ENCODE results near the gene MBOAT1.

MBOAT1 gene

GRCh38 chr6:20233007-20233730 lies 20.9 kb upstream of the MBOAT1 start:
- Histone ChIP-seq H3K4me1 (ENCODE audit: control insufficient read depth, insufficient read depth, low read length, unreplicated experiment) (no peaks in the 10 kb centered on the region), H3K4me3 (ENCODE audit: low read depth, low read length) (no peak overlapping the region), H3K27me3 (ENCODE audit: insufficient read depth, low read length) (peaks cover 13% of the 10 kb centered on the region), H2AFZ (ENCODE audit: low read length, unreplicated experiment) (no peak overlapping the region), H3K27ac (ENCODE audit: low read depth, low read length) (no peak overlapping the region), H3K79me2 (ENCODE audit: control insufficient read depth, insufficient read depth, low read length, unreplicated experiment) (no peaks in the 10 kb centered on the region), H3K36me3 (ENCODE audit: insufficient read depth, low read length) (no peaks in the 10 kb centered on the region)

GRCh38 chr6:20232188-20232587 lies 19.9 kb upstream of the MBOAT1 start:
- H3K4me3 ChIP-seq (ENCODE audit: low read depth, low read length): no peak overlapping the region
- no peaks in the 10 kb centered on the region for H3K79me2 ChIP-seq (ENCODE audit: control insufficient read depth, insufficient read depth, low read length, unreplicated experiment)
- H3K36me3 ChIP-seq (ENCODE audit: insufficient read depth, low read length): no peaks in the 10 kb centered on the region
- no peak overlapping the region for H3K27ac ChIP-seq (ENCODE audit: low read depth, low read length)
- no peaks in the 10 kb centered on the region for H3K4me1 ChIP-seq (ENCODE audit: control insufficient read depth, insufficient read depth, low read length, unreplicated experiment)
- peaks cover 13% of the 10 kb centered on the region for H3K27me3 ChIP-seq (ENCODE audit: insufficient read depth, low read length)
- no peak overlapping the region for H2AFZ ChIP-seq (ENCODE audit: low read length, unreplicated experiment)

DNA sequence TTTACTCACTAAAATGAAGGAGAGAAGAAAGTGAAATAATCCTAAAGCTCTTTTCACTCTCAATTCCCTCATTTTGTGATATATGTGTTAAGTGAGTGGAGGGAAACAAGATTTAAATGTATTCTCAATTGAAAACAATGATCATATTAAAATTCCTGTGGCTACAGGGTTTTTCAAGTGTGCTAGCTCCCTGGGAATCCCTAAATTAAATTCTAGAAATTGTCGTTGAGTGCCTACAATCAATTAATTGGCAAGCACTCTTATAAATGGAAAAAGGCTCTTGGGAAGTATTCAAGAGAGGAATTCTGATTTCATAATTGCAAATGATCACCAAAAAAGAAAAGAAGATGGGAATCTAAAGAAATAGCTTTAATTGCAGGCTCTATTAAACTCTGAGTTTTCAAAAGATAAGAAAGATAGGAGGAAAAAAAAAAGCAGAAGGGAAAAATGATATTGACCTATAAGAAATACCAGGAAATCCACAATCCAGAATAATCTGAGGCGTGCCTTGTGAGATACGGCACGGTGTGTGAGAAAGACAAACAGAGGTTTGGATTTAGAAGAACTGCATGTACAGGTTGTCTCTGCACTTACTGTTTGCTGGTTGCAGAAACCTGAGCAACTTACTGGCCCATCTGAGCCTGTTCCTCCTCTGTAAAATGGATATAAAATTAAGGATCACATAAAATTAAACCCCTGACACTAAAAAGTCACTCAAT lies 18.3 kb upstream of the MBOAT1 start:
- H3K79me2 ChIP-seq (ENCODE audit: control insufficient read depth, insufficient read depth, low read length, unreplicated experiment): no peaks in the 10 kb centered on the region
- H3K4me3 ChIP-seq (ENCODE audit: low read depth, low read length): no peak overlapping the region
- H3K27me3 ChIP-seq (ENCODE audit: insufficient read depth, low read length): peaks cover 9% of the 10 kb centered on the region; the same call in 1 of the 2 replicates
- no peak overlapping the region for H3K27ac ChIP-seq (ENCODE audit: low read depth, low read length)
- no peak overlapping the region for H2AFZ ChIP-seq (ENCODE audit: low read length, unreplicated experiment)
- H3K36me3 ChIP-seq (ENCODE audit: insufficient read depth, low read length): no peaks in the 10 kb centered on the region
- H3K4me1 ChIP-seq (ENCODE audit: control insufficient read depth, insufficient read depth, low read length, unreplicated experiment): no peaks in the 10 kb centered on the region

DNA sequence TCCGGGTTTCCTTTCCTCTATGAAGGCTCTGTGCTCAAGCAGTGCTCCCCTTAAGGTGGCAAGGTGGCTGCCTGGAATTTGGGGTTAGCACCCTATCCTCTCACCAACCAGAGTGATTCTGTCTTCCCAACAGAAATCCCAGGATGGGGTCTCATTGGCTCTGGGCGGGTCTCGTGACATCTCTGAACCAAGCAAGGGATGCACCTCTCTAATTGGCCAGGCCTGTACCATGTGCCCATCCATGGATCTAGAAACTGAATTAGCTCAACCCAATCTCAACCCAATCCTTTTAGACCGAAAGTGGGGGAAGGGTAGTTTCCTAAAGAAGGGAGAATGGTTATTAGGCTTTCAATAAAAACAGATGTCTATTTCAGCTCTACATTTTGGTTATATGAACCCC lies 17.6 kb upstream of the MBOAT1 start:
- peaks cover 9% of the 10 kb centered on the region; the same call in 1 of the 2 replicates for H3K27me3 ChIP-seq (ENCODE audit: insufficient read depth, low read length)
- H3K27ac ChIP-seq (ENCODE audit: low read depth, low read length): no peak overlapping the region
- no peaks in the 10 kb centered on the region for H3K79me2 ChIP-seq (ENCODE audit: control insufficient read depth, insufficient read depth, low read length, unreplicated experiment)
- H3K4me1 ChIP-seq (ENCODE audit: control insufficient read depth, insufficient read depth, low read length, unreplicated experiment): no peaks in the 10 kb centered on the region
- no peaks in the 10 kb centered on the region for H3K36me3 ChIP-seq (ENCODE audit: insufficient read depth, low read length)
- no peak overlapping the region for H3K4me3 ChIP-seq (ENCODE audit: low read depth, low read length)
- no peak overlapping the region for H2AFZ ChIP-seq (ENCODE audit: low read length, unreplicated experiment)

DNA sequence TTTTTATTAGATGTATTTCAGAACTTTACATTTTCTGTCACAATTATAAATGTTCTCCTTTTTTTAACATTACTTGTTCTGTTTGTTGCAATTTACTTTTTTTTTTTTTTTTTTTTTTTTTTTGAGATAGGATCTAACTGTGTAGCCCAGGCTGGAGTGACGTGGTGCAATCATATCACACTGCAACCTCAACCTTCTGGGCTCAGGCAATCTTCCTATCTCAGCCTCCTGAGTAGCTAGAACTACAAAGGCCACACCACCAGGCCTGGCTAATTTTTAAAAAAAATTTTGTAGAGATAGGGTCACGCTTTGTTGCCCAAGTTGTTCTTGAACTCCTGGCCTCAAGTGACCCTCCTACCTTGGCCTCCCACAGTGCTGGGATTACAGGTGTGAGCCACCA lies 15.1 kb upstream of the MBOAT1 start:
- Histone ChIP-seq H3K4me1 (ENCODE audit: control insufficient read depth, insufficient read depth, low read length, unreplicated experiment) (no peaks in the 10 kb centered on the region), H2AFZ (ENCODE audit: low read length, unreplicated experiment) (no peak overlapping the region), H3K27me3 (ENCODE audit: insufficient read depth, low read length) (no peaks in the 10 kb centered on the region), H3K79me2 (ENCODE audit: control insufficient read depth, insufficient read depth, low read length, unreplicated experiment) (no peaks in the 10 kb centered on the region), H3K36me3 (ENCODE audit: insufficient read depth, low read length) (no peaks in the 10 kb centered on the region), H3K27ac (ENCODE audit: low read depth, low read length) (no peak overlapping the region), H3K4me3 (ENCODE audit: low read depth, low read length) (no peak overlapping the region)

DNA sequence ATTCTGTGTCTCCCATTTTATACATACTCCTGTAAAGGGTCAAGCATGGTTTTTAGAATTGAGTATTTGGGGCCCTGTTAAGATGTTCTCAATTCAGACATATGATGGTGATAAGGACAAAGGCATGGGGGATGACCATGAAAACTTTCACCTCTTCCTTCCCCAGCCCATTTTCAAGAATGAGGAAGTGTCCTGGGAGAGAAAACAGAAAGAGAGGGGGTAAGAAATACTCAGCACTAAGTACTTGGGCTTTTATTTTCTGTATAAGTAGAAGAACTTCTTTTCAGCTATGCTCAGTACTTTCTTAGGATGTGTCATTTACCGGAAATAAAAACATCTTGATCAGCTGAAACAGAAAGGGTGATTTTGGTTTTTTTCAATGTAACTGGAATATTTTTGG lies 10.9 kb upstream of the MBOAT1 start:
- Histone ChIP-seq H3K79me2 (ENCODE audit: control insufficient read depth, insufficient read depth, low read length, unreplicated experiment) (no peaks in the 10 kb centered on the region), H3K36me3 (ENCODE audit: insufficient read depth, low read length) (no peaks in the 10 kb centered on the region), H3K4me1 (ENCODE audit: control insufficient read depth, insufficient read depth, low read length, unreplicated experiment) (no peaks in the 10 kb centered on the region), H3K4me3 (ENCODE audit: low read depth, low read length) (no peak overlapping the region), H3K27ac (ENCODE audit: low read depth, low read length) (no peak overlapping the region), H2AFZ (ENCODE audit: low read length, unreplicated experiment) (no peak overlapping the region), H3K27me3 (ENCODE audit: insufficient read depth, low read length) (no peaks in the 10 kb centered on the region)

- Histone ChIP-seq H3K36me3 (ENCODE audit: insufficient read depth, low read length) (no peaks in the 10 kb centered on the region), H2AFZ (ENCODE audit: low read length, unreplicated experiment) (no peak overlapping the region), H3K79me2 (ENCODE audit: control insufficient read depth, insufficient read depth, low read length, unreplicated experiment) (no peaks in the 10 kb centered on the region), H3K4me1 (ENCODE audit: control insufficient read depth, insufficient read depth, low read length, unreplicated experiment) (peaks cover 8% of the 10 kb centered on the region), H3K4me3 (ENCODE audit: low read depth, low read length) (no peak overlapping the region), H3K27ac (ENCODE audit: low read depth, low read length) (no peak overlapping the region), H3K27me3 (ENCODE audit: insufficient read depth, low read length) (no peaks in the 10 kb centered on the region)
Observed at GRCh38 chr6:20221421-20221820, 9.2 kb upstream of the MBOAT1 start.

GRCh38 chr6:20220359-20220758 lies 8.1 kb upstream of the MBOAT1 start:
- Histone ChIP-seq H3K27ac (ENCODE audit: low read depth, low read length) (no peak overlapping the region), H3K4me1 (ENCODE audit: control insufficient read depth, insufficient read depth, low read length, unreplicated experiment) (peaks cover 8% of the 10 kb centered on the region), H3K79me2 (ENCODE audit: control insufficient read depth, insufficient read depth, low read length, unreplicated experiment) (no peaks in the 10 kb centered on the region)

GRCh38 chr6:20217891-20218290 lies 5.6 kb upstream of the MBOAT1 start:
- Histone ChIP-seq H2AFZ (ENCODE audit: low read length, unreplicated experiment) (no peak overlapping the region), H3K4me1 (ENCODE audit: control insufficient read depth, insufficient read depth, low read length, unreplicated experiment) (peaks cover 15% of the 10 kb centered on the region), H3K4me3 (ENCODE audit: low read depth, low read length) (no peak overlapping the region), H3K79me2 (ENCODE audit: control insufficient read depth, insufficient read depth, low read length, unreplicated experiment) (no peaks in the 10 kb centered on the region), H3K36me3 (ENCODE audit: insufficient read depth, low read length) (no peaks in the 10 kb centered on the region), H3K27ac (ENCODE audit: low read depth, low read length) (no peak overlapping the region), H3K27me3 (ENCODE audit: insufficient read depth, low read length) (no peaks in the 10 kb centered on the region)

More at GRCh38 chr6:20220359-20220758, 8.1 kb upstream of the MBOAT1 start:
- Histone ChIP-seq H3K36me3 (ENCODE audit: insufficient read depth, low read length) (no peaks in the 10 kb centered on the region), H3K4me3 (ENCODE audit: low read depth, low read length) (no peak overlapping the region), H3K27me3 (ENCODE audit: insufficient read depth, low read length) (no peaks in the 10 kb centered on the region), H2AFZ (ENCODE audit: low read length, unreplicated experiment) (no peak overlapping the region)

DNA sequence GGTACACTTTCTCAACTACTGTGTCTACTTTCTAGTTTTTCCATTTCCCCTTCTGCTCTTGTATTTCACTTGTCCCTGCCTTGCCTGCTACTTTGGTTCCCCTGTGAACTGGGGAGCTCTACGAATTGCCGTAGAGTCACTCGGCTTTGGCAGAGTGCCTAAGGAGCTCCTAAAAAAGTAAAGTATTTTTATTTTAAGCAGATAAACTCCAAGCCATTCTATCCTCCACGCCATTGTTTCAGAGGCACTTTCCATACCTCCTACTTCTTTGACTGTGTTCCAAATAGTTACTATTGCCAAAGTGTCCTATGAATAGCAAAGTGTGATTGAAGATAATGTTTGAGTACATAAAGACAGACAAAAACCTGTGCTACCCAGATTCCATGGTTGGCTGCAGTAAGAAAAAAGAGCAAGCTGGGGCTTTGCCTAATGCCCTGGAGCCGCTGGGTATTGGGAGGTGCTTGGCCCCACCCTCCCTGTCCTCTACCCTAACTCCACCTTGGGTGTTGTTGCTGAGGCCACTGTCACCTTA lies 5.1 kb upstream of the MBOAT1 start:
- no peak overlapping the region for H2AFZ ChIP-seq (ENCODE audit: low read length, unreplicated experiment)
- H3K4me3 ChIP-seq (ENCODE audit: low read depth, low read length): no peak overlapping the region
- H3K27me3 ChIP-seq (ENCODE audit: insufficient read depth, low read length): no peaks in the 10 kb centered on the region
- peaks cover 16% of the 10 kb centered on the region for H3K4me1 ChIP-seq (ENCODE audit: control insufficient read depth, insufficient read depth, low read length, unreplicated experiment)
- no peaks in the 10 kb centered on the region for H3K36me3 ChIP-seq (ENCODE audit: insufficient read depth, low read length)
- H3K79me2 ChIP-seq (ENCODE audit: control insufficient read depth, insufficient read depth, low read length, unreplicated experiment): no peaks in the 10 kb centered on the region
- no peak overlapping the region for H3K27ac ChIP-seq (ENCODE audit: low read depth, low read length)

DNA sequence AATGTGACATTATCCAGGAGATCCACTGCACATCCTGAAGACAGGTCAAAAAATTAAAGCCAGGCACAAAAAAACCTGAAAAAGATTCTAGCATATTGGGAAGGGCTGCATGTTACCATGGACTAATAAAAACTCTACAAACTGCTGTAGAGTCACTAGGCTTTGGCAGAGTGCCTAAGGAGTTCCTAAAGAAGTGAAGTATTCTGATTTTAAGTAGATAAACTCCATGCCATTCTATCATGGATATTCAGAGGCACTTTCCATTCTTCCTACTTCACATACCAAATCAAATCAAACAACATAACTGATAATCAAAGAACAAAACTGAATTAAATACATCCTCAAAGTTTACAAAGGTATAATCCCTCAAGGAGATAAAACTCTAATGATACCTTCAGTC lies 3.0 kb upstream of the MBOAT1 start:
- Histone ChIP-seq H3K4me3 (ENCODE audit: low read depth, low read length) (no peak overlapping the region), H3K27me3 (ENCODE audit: insufficient read depth, low read length) (no peaks in the 10 kb centered on the region), H3K27ac (ENCODE audit: low read depth, low read length) (no peak overlapping the region), H2AFZ (ENCODE audit: low read length, unreplicated experiment) (no peak overlapping the region), H3K36me3 (ENCODE audit: insufficient read depth, low read length) (no peaks in the 10 kb centered on the region), H3K79me2 (ENCODE audit: control insufficient read depth, insufficient read depth, low read length, unreplicated experiment) (peaks cover 8% of the 10 kb centered on the region), H3K4me1 (ENCODE audit: control insufficient read depth, insufficient read depth, low read length, unreplicated experiment) (peaks cover 23% of the 10 kb centered on the region)
